Caco-2 (cell line): Measurements from ENCODE around the gene AADACL4. TPM values are rescaled to one million over a fixed set of nuclear protein-coding genes. Genes with fewer than 3 reads are reported as not detected.

ENCODE experiments used
- BruUV-seq: library from RNA; stranded (reverse); fragments of 400-500 nt; replicated peaks from 2 replicates; lab custom pipeline; 2021; lab: Mats Ljungman, UMichigan
- CTCF ChIA-PET: fragments of 300-600 bp; sonication (Branson Sonifier 250); formaldehyde crosslinking; loops from one replicate; lab custom pipeline; 2022; ENCODE audit warnings: antibody characterized with exemption; lab: Charles Lee
- POLR2A ChIA-PET: fragments of 300-600 bp; sonication (Branson Sonifier 250); formaldehyde crosslinking; loops from one replicate; lab custom pipeline; 2022; ENCODE audit warnings: antibody characterized with exemption; lab: Charles Lee
- DNase-seq, 2 experiments: peaks; one replicate each; pipeline versions ENCODE4 v3.0.0 to v3.0.0-alpha.2; 2020 to 2022
- H3K27me3 ChIP-seq: replicated peaks from 2 replicates; pipeline ENCODE4 v1.6.0; 2011; ENCODE audit warnings: low read length; ENCODE audit not compliant: control insufficient read depth, insufficient read depth
- H3K36me3 ChIP-seq: 2 replicates; pipeline ENCODE4 v1.5.1; 2011; ENCODE audit warnings: low read length; ENCODE audit not compliant: control insufficient read depth, insufficient read depth
- H3K4me1 ChIP-seq: fragments of 250-450 bp; sonication (Bioruptor Pico); 2 replicates; pipeline ENCODE4 v1.5.1; 2020; ENCODE audit warnings: mild to moderate bottlenecking
- H3K4me3 ChIP-seq: 2 replicates; pipeline ENCODE4 v1.5.1; 2011; ENCODE audit warnings: low read depth, mild to moderate bottlenecking, control low read depth, low read length
- H3K9me3 ChIP-seq: fragments of 250-450 bp; sonication (Bioruptor Pico); 2 replicates; pipeline ENCODE4 v1.5.1; 2020; ENCODE audit warnings: mild to moderate bottlenecking, moderate library complexity
- H3K27ac Mint-ChIP-seq: one replicate; pipeline ENCODE4 v1.8.0; 2022; ENCODE audit warnings: mixed read lengths; ENCODE audit not compliant: unreplicated experiment
- H3K27me3 Mint-ChIP-seq: one replicate; pipeline ENCODE4 v1.8.0; 2022; ENCODE audit warnings: mixed read lengths; ENCODE audit not compliant: insufficient read depth, unreplicated experiment
- H3K36me3 Mint-ChIP-seq: one replicate; pipeline ENCODE4 v1.8.0; 2022; ENCODE audit warnings: mild to moderate bottlenecking, mixed read lengths; ENCODE audit not compliant: insufficient read depth, unreplicated experiment
- H3K4me1 Mint-ChIP-seq: one replicate; pipeline ENCODE4 v1.8.0; 2022; ENCODE audit warnings: low read depth, mixed read lengths; ENCODE audit not compliant: unreplicated experiment
- H3K4me3 Mint-ChIP-seq: one replicate; pipeline ENCODE4 v1.8.0; 2022; ENCODE audit warnings: mild to moderate bottlenecking, moderate library complexity, mixed read lengths; ENCODE audit not compliant: unreplicated experiment
- H3K9me3 Mint-ChIP-seq: one replicate; pipeline ENCODE4 v1.8.0; 2022; ENCODE audit warnings: mixed read lengths; ENCODE audit not compliant: unreplicated experiment
- intact Hi-C: fragments of 100-400 bp; cut with micrococcal nuclease; formaldehyde crosslinking; loops from one replicate; pipeline ENCODE4 v1.10.0; 2022; ENCODE audit not compliant: unreplicated experiment
- total RNA-seq: library from RNA; stranded (reverse); gene quantifications from 2 replicates; pipeline ENCODE4 v1.2.3, GENCODE V29; 2022
- TF ChIP-seq, protein P1 (sequence below), 2 experiments: fragments of 200-600 bp in 1 of 2; IDR thresholded peaks; 1 replicate in 1 of 2; 2 replicates in 1 of 2; pipeline versions ENCODE4 v1.5.1 to v1.8.0; 2011 to 2022; ENCODE audit warnings: antibody characterized with exemption in 1 of 2, control low read depth in 1 of 2, inconsistent platforms in 1 of 2, low read depth in 1 of 2, low read length in 1 of 2, mild to moderate bottlenecking in 1 of 2, moderate library complexity in 1 of 2; ENCODE audit not compliant: insufficient read depth in 1 of 2, severe bottlenecking in 1 of 2, unreplicated experiment in 1 of 2

Gene AADACL4
- total RNA-seq, 1 experiment from 2014 or later, result not detected

DNA sequence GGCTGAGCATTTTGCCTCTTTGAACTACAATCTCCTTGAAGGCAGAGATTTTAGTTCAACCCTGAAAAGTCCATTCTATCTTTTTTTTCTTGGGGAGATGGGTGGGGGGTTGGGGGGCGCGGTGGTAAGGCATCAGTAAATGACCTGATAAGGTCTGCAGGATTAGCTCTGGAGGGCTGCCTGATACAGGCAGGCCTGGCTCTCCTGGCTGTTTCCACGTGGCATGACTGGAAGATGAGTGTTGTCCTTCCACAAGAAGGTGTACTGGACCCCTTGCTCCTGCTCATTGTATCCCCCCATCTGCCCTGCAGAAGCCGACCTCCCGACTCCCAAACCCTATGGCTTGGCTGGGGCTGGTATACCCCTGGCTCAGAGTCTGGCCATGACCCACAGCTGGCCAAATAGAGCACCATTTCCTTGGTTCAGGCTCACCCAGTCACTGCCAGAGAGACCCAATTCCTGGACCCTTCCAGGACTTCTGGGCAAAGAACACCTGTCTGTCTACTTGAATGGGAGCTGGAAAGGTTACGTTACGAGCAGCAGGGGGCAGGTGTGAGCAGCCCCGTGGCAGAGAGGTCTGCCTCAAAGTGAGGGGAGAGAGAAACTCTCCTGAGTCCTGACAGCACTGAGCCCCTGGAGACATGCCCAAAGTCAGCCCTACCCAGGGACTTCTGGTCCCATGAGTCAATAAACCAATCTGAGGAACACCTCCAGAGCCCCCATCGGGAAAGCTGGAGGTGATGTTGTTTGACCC is 42.8 kb upstream of the AADACL4 start:
- intact Hi-C loops, result loop anchor here (1.0 kb wide), 1 partner anchor 18 kb away; no protein-coding TSS in a partner anchor
- TF ChIP-seq, protein P1, sequence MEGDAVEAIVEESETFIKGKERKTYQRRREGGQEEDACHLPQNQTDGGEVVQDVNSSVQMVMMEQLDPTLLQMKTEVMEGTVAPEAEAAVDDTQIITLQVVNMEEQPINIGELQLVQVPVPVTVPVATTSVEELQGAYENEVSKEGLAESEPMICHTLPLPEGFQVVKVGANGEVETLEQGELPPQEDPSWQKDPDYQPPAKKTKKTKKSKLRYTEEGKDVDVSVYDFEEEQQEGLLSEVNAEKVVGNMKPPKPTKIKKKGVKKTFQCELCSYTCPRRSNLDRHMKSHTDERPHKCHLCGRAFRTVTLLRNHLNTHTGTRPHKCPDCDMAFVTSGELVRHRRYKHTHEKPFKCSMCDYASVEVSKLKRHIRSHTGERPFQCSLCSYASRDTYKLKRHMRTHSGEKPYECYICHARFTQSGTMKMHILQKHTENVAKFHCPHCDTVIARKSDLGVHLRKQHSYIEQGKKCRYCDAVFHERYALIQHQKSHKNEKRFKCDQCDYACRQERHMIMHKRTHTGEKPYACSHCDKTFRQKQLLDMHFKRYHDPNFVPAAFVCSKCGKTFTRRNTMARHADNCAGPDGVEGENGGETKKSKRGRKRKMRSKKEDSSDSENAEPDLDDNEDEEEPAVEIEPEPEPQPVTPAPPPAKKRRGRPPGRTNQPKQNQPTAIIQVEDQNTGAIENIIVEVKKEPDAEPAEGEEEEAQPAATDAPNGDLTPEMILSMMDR (IDR thresholded peaks at IDR 0.05; ENCODE audit: insufficient read depth in 1 of 2, low read depth in 1 of 2, low read length in 1 of 2, severe bottlenecking in 1 of 2, unreplicated experiment in 1 of 2), result peak; percentile 48 to 53
- ChIA-PET CTCF (interaction anchor here (0.7 to 1.4 kb wide), 3 partner anchors 18 to 58 kb away, joined by 4 to 8 read pairs (median 6); no protein-coding TSS in a partner anchor), POLR2A (no interaction called here)
- Histone ChIP-seq H3K4me3 (no peak overlapping the region), H3K36me3 (peaks cover 4% of the 10 kb centered on the region), H3K4me1 (peaks cover 51% of the 10 kb centered on the region), H3K27me3 (no peaks in the 10 kb centered on the region), H3K9me3 (no peaks in the 10 kb centered on the region)
- Mint-ChIP-seq H3K4me1 (peaks cover 25% of the 10 kb centered on the region), H3K36me3 (peaks cover 30% of the 10 kb centered on the region), H3K27ac (no peak overlapping the region), H3K4me3 (no peak overlapping the region), H3K9me3 (no peaks in the 10 kb centered on the region), H3K27me3 (no peaks in the 10 kb centered on the region)
- DNase-seq, result peak; percentile 55 to 66
- no TSS peak for BruUV-seq

DNA sequence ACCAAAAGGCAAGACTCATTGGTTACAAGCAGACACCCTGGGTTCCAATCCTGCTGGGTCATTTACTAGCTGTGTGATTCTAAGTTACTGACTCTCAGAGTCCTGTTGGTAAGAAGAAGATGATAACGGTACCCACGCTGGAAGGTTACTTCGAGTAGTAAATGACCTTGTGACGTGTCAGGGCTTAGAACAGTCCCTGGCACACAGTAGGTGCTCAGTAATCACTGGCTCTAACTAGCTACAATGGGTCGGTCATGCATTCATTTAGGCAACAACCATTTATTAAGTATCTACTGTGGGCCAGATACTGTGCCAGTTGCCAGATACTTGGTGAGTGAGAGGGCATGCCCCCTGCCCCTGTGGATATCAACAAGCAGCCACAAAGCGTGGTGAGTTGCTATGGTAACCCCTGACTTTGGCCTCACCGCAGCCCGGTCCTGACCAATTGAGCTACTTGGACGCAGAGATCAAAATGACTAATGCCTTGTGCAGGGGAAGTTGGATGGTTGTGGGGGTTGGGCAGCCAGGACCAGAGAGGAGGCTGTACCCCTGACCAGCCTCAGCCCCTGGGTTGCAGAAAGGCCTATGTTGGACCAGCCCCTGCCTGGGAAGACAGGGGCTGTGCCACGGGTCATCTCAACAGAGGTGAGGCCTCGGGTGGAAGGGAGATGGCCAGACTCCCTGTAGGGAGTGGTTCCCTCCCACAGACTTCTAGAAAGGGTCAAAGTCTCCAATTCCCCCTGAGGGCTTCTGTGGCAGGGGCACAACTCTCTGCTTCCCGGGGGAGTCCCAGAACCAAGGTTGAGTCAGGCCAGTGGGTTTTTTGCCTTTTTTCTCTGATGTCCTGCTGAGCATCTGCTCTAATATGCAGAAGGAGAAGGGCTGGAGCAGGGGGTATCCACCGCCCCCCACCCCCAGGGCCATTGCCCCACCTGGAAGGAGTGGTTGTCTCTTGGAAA is 41.9 kb upstream of the AADACL4 start:
- Mint-ChIP-seq H3K27ac (no peak overlapping the region), H3K4me1 (peaks cover 25% of the 10 kb centered on the region), H3K36me3 (peaks cover 30% of the 10 kb centered on the region), H3K4me3 (no peak overlapping the region), H3K9me3 (no peaks in the 10 kb centered on the region), H3K27me3 (no peaks in the 10 kb centered on the region)
- H3K4me1 ChIP-seq, result peaks cover 43% of the 10 kb centered on the region
- no peak overlapping the region for H3K4me3 ChIP-seq
- no peaks in the 10 kb centered on the region for H3K27me3 ChIP-seq
- BruUV-seq, result no TSS peak
- CTCF ChIA-PET, result interaction anchor here (1.0 to 1.4 kb wide), 2 partner anchors 17 to 57 kb away, joined by 6 to 8 read pairs; no protein-coding TSS in a partner anchor
- no peaks in the 10 kb centered on the region for H3K9me3 ChIP-seq
- DNase-seq, result no peak
- peaks cover 4% of the 10 kb centered on the region for H3K36me3 ChIP-seq
- intact Hi-C loops, result loop anchor here (1.0 kb wide), 1 partner anchor 17 kb away; no protein-coding TSS in a partner anchor
- POLR2A ChIA-PET, result interaction anchor here (0.6 kb wide), 1 partner anchor 10 kb away, joined by 5 read pairs; no protein-coding TSS in a partner anchor
- TF ChIP-seq, protein P1 (IDR thresholded peaks at IDR 0.05; ENCODE audit: insufficient read depth in 1 of 2, low read depth in 1 of 2, low read length in 1 of 2, severe bottlenecking in 1 of 2, unreplicated experiment in 1 of 2), result no peak

DNA sequence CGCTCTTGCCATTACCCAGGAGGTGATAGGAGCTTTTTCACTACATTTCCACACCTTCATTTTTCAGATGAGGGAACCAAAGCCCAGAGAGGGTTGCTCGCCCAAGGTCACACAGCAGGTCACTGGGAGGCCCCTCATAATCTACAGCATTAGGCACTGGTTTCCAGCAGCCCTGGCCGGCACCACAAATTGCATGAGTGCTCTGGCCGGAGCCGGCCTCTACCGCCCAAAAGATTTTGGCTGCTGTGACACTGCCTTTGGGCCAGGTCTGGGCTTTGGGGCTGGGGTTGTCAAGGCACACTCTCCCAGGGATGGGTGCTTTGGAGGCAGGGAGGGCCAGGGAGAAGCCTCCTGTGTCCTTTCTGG is 41.2 kb upstream of the AADACL4 start:
- no TSS peak for BruUV-seq
- TF ChIP-seq, protein P1 (IDR thresholded peaks at IDR 0.05; ENCODE audit: insufficient read depth in 1 of 2, low read depth in 1 of 2, low read length in 1 of 2, severe bottlenecking in 1 of 2, unreplicated experiment in 1 of 2), result no peak
- DNase-seq, result no peak
- Mint-ChIP-seq H3K4me1 (peaks cover 19% of the 10 kb centered on the region), H3K9me3 (no peaks in the 10 kb centered on the region), H3K27ac (no peak overlapping the region), H3K36me3 (peaks cover 37% of the 10 kb centered on the region), H3K4me3 (no peak overlapping the region), H3K27me3 (no peaks in the 10 kb centered on the region)
- Histone ChIP-seq H3K9me3 (no peaks in the 10 kb centered on the region), H3K4me1 (peaks cover 43% of the 10 kb centered on the region), H3K27me3 (no peaks in the 10 kb centered on the region), H3K4me3 (no peak overlapping the region), H3K36me3 (peaks cover 4% of the 10 kb centered on the region)
- ChIA-PET POLR2A (interaction anchor here (0.6 kb wide), 1 partner anchor 10 kb away, joined by 5 read pairs; no protein-coding TSS in a partner anchor), CTCF (no interaction called here)
- intact Hi-C loops, result no loop called here
